Endodermal cell (in vitro differentiated cells): ENCODE results near the gene FXYD1. TPM values are rescaled to one million over a fixed set of nuclear protein-coding genes. Genes with fewer than 3 reads are reported as not detected.

Source experiments
- DNase-seq: peaks from one replicate; pipeline ENCODE4 v3.0.0-alpha.2; 2017
- H3K27ac ChIP-seq: 2 replicates; pipeline ENCODE4 v1.5.1; 2013; ENCODE audit warnings: mild to moderate bottlenecking, low read depth, low read length, moderate library complexity
- H3K27me3 ChIP-seq: 2 replicates; pipeline ENCODE4 v1.6.1; 2013; ENCODE audit warnings: mild to moderate bottlenecking, low read length, moderate library complexity; ENCODE audit not compliant: insufficient read depth, control insufficient read depth, poor library complexity, severe bottlenecking
- H3K36me3 ChIP-seq: 2 replicates; pipeline ENCODE4 v1.7.0; 2013; ENCODE audit warnings: mild to moderate bottlenecking, low read length, moderate library complexity; ENCODE audit not compliant: control insufficient read depth, insufficient read depth
- H3K4me1 ChIP-seq: one replicate; pipeline ENCODE4 v1.7.0; 2013; ENCODE audit warnings: low read length; ENCODE audit not compliant: control insufficient read depth, insufficient read depth
- H3K4me3 ChIP-seq: 2 replicates; pipeline ENCODE4 v1.5.1; 2013; ENCODE audit warnings: mild to moderate bottlenecking, low read length, moderate library complexity
- H3K9ac ChIP-seq: 2 replicates; pipeline ENCODE4 v1.6.1; 2013; ENCODE audit warnings: mild to moderate bottlenecking, low read length, moderate library complexity; ENCODE audit not compliant: poor library complexity, severe bottlenecking; ENCODE audit errors: extremely low read depth
- H3K9me3 ChIP-seq: 2 replicates; pipeline ENCODE4 v1.6.1; 2013; ENCODE audit warnings: mild to moderate bottlenecking, low read length, moderate library complexity; ENCODE audit not compliant: control insufficient read depth
- H3K27ac Mint-ChIP-seq: 2 replicates; pipeline ENCODE4 v1.8.0; 2020; ENCODE audit warnings: mixed read lengths
- H3K27me3 Mint-ChIP-seq: 2 replicates; pipeline ENCODE4 v1.8.0; 2021; ENCODE audit warnings: mild to moderate bottlenecking, mixed read lengths; ENCODE audit not compliant: insufficient read depth
- H3K36me3 Mint-ChIP-seq: 2 replicates; pipeline ENCODE4 v1.8.0; 2020; ENCODE audit warnings: low read depth, mixed read lengths
- H3K4me1 Mint-ChIP-seq: 2 replicates; pipeline ENCODE4 v1.8.0; 2020; ENCODE audit warnings: mixed read lengths
- H3K4me3 Mint-ChIP-seq: 2 replicates; pipeline ENCODE4 v1.8.0; 2020; ENCODE audit warnings: mild to moderate bottlenecking, moderate library complexity, mixed read lengths
- H3K9me3 Mint-ChIP-seq: 2 replicates; pipeline ENCODE4 v1.8.0; 2020; ENCODE audit warnings: mild to moderate bottlenecking, mixed read lengths
- CTCF ChIP-seq: fragments of 200-600 bp; sonication (generic); conservative IDR thresholded peaks from 2 replicates; pipeline ENCODE4 v1.5.0; 2021; ENCODE audit warnings: antibody characterized with exemption, mild to moderate bottlenecking
- WGBS, 2 experiments: methylation state at CpG; one replicate each; pipeline versions ENCODE4 v1.1.5 to v1.1.7; 2013; ENCODE audit warnings: missing lambda C conversion rate in 2 of 2, mixed read lengths in 1 of 2; ENCODE audit not compliant: insufficient coverage in 1 of 2, insufficient read length in 1 of 2; 5-methylcytosine and 5-hydroxymethylcytosine counted together
- total RNA-seq, 2 donors: library from RNA; stranded (reverse); fragmentation: NEBNext Ultra II Directional in 1 of 2; extraction: Animal tissue kit (Norgen Biotek cat#: 25700) in 1 of 2; gene quantifications; 2 replicates in 1 of 2; 3 replicates in 1 of 2; pipeline ENCODE4 v1.2.1, GENCODE V29; 2021

Gene FXYD1
- total RNA-seq, 2 donors from 2014 or later, result 0.75 TPM; not detected in 1

- 91% methylated on average over 6 to 7 of the region's 7 CpGs for WGBS, 2 experiments
- TF ChIP-seq CTCF, result no peak
Observed at GRCh38 chr19:35120492-35120891, 18.1 kb upstream of the FXYD1 start.

GRCh38 chr19:35120898-35121297 is 17.7 kb upstream of the FXYD1 start:
- Mint-ChIP-seq H3K36me3 (no peaks in the 10 kb centered on the region), H3K9me3 (no peaks in the 10 kb centered on the region), H3K27me3 (peaks cover 4% of the 10 kb centered on the region), H3K27ac (no peak overlapping the region), H3K4me3 (no peak overlapping the region), H3K4me1 (peaks cover under 1% of the 10 kb centered on the region)
- H3K27ac ChIP-seq, result no peak overlapping the region
- H3K4me1 ChIP-seq, result no peaks in the 10 kb centered on the region
- H3K9me3 ChIP-seq, result no peaks in the 10 kb centered on the region
- no peaks in the 10 kb centered on the region for H3K36me3 ChIP-seq
- H3K9ac ChIP-seq, result no peak overlapping the region
- H3K4me3 ChIP-seq, result no peak overlapping the region
- no peak for TF ChIP-seq CTCF
- DNase-seq, result no peak
- H3K27me3 ChIP-seq, result no peaks in the 10 kb centered on the region
- WGBS, 2 experiments, result 50 to 81% methylated on average over 1 to 7 of the region's 7 CpGs

More at GRCh38 chr19:35120492-35120891, 18.1 kb upstream of the FXYD1 start:
- no peaks in the 10 kb centered on the region for H3K9me3 ChIP-seq
- H3K27me3 ChIP-seq, result no peaks in the 10 kb centered on the region
- no peak overlapping the region for H3K9ac ChIP-seq
- H3K4me3 ChIP-seq, result no peak overlapping the region
- peaks cover 3% of the 10 kb centered on the region for H3K4me1 Mint-ChIP-seq
- H3K36me3 Mint-ChIP-seq, result no peaks in the 10 kb centered on the region
- H3K27ac Mint-ChIP-seq, result no peak overlapping the region
- DNase-seq, result no peak
- peaks cover 7% of the 10 kb centered on the region for H3K27me3 Mint-ChIP-seq
- H3K36me3 ChIP-seq, result no peaks in the 10 kb centered on the region
- no peak overlapping the region for H3K27ac ChIP-seq
- H3K4me1 ChIP-seq, result no peaks in the 10 kb centered on the region
- H3K4me3 Mint-ChIP-seq, result no peak overlapping the region
- no peaks in the 10 kb centered on the region for H3K9me3 Mint-ChIP-seq

GRCh38 chr19:35122687-35123551 is 15.7 kb upstream of the FXYD1 start:
- H3K27ac Mint-ChIP-seq, result no peak overlapping the region
- H3K9me3 ChIP-seq, result no peaks in the 10 kb centered on the region
- no peak overlapping the region for H3K4me3 Mint-ChIP-seq
- no peak overlapping the region for H3K9ac ChIP-seq
- DNase-seq, result peak; percentile 42
- H3K27ac ChIP-seq, result no peak overlapping the region
- H3K36me3 Mint-ChIP-seq, result no peaks in the 10 kb centered on the region
- WGBS, 2 experiments, result 80 to 85% methylated on average over 13 to 18 of the region's 19 CpGs
- no peak for TF ChIP-seq CTCF
- no peaks in the 10 kb centered on the region for H3K4me1 ChIP-seq
- no peaks in the 10 kb centered on the region for H3K4me1 Mint-ChIP-seq
- H3K27me3 Mint-ChIP-seq, result no peaks in the 10 kb centered on the region
- no peak overlapping the region for H3K4me3 ChIP-seq
- no peaks in the 10 kb centered on the region for H3K27me3 ChIP-seq
- H3K9me3 Mint-ChIP-seq, result no peaks in the 10 kb centered on the region
- no peaks in the 10 kb centered on the region for H3K36me3 ChIP-seq
